Astrocyte of the cerebellum (primary cell): ENCODE measurements around the gene GH2.

Source experiments
- DNase-seq: peaks from one replicate; pipeline ENCODE4 v3.0.0-alpha.2; 2011; ENCODE audit warnings: low read depth
- H3K4me3 ChIP-seq: 2 replicates; pipeline ENCODE4 v1.5.1; 2011; ENCODE audit warnings: mild to moderate bottlenecking, low read depth, low read length, moderate library complexity
- in situ Hi-C: cut with HindIII; loops from 2 replicates; pipeline ENCODE4 v1.10.0; 2017; ENCODE audit warnings: low sequenced_read_pairs
- TF ChIP-seq, protein P1 (sequence below): IDR thresholded peaks from 2 replicates; pipeline ENCODE4 v1.5.1; 2012; ENCODE audit warnings: low read length, low read depth, moderate library complexity, mild to moderate bottlenecking; ENCODE audit errors: missing control alignments

GH2 gene

DNA sequence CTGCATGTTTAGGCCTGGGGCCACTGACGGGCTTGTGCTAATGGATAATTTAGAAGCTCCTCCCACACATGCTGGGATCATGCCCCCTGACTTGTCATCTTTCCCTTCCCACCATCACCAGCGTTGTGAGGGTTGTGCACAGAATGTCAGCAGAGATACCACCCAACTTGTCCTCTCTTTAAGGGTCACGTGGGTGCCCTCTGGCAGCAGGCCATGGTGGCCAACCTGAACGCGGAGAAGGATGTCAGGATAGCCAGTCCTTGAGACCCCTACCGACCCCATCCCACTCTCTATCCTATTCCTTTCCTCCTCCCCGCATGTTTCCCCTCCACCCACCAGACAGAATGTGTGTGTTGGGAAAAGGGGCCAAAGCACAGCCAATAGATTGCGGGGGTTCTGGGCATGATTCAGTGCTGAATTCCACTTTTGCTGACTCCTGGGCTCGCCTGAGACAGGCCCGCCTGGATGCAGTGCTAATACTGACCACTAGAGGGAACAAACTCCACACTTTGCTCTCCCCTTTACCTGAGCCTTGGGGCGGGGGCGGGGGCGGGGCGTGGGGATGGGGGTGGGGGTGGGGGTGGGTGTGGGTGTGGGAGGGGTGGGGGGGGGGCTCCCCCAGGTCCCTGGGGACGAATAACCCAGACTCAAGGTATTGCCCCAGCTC is at the start of gene GH2:
Gene GH2 (minus strand): TSS at position 10 of the 667 bp plus-strand sequence. CDS start 143 bp downstream, outside the sequence.
- no peak within 1 kb of the TSS for H3K4me3 ChIP-seq
- in situ Hi-C loops, result no loop called here
- peak; percentile 13 for DNase-seq
- TF ChIP-seq, protein P1, sequence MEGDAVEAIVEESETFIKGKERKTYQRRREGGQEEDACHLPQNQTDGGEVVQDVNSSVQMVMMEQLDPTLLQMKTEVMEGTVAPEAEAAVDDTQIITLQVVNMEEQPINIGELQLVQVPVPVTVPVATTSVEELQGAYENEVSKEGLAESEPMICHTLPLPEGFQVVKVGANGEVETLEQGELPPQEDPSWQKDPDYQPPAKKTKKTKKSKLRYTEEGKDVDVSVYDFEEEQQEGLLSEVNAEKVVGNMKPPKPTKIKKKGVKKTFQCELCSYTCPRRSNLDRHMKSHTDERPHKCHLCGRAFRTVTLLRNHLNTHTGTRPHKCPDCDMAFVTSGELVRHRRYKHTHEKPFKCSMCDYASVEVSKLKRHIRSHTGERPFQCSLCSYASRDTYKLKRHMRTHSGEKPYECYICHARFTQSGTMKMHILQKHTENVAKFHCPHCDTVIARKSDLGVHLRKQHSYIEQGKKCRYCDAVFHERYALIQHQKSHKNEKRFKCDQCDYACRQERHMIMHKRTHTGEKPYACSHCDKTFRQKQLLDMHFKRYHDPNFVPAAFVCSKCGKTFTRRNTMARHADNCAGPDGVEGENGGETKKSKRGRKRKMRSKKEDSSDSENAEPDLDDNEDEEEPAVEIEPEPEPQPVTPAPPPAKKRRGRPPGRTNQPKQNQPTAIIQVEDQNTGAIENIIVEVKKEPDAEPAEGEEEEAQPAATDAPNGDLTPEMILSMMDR, result peak; percentile 68

- no peak for DNase-seq
- TF ChIP-seq, protein P1, result no peak
- no peak overlapping the region for H3K4me3 ChIP-seq
- in situ Hi-C loops, result no loop called here
These were observed 49.3 kb upstream of the GH2 start for GRCh38 chr17:63930951-63931575.

DNA sequence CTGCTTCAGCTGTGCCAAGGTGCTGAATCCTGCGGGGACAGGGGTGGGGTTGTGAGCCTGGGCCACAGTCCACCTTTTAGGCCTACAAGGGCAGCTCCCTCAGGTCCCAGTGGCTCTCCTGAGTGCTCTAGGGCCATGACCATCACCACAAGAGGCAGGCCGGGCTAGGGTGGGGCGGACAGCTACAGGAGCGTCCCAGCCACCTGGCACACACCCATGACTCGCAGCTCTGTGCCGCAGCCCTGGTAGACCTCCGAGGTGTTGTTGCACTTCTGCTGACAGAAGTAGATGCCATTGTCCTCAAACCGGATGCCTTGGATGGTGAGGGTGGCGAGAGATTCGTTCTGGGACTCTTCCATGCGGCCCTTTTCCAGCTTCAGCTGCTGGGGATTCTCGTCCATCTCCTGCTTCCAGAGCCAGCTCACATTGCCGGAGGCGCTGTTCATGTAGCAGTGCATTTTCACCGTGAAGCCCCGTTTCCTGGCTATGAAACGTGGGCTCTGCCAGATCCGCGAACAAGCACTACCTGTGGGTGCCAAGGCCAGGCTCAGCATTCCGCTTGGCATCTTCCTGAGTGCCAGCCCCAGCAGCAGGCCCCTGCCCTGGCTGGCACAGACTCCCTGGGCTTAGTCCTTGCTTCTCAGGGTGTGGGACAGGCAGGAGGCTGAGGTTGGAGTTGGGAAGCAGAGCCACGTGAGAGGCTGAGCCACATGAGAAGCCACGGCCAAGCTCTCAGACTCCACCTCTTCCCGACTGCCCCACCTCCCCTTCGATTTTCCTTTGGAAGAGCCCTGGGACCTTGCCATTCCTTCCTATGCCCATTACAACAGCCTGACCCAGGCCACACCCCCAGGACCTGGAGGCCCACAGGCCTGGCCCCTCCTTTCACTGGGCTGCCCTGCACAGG is 48.4 kb upstream of the GH2 start:
- DNase-seq, result no peak
- no peak overlapping the region for H3K4me3 ChIP-seq
- in situ Hi-C loops, result loop anchor here (5.0 kb wide), 1 partner anchor 52 kb away; no protein-coding TSS in a partner anchor
- TF ChIP-seq, protein P1, result no peak

DNA sequence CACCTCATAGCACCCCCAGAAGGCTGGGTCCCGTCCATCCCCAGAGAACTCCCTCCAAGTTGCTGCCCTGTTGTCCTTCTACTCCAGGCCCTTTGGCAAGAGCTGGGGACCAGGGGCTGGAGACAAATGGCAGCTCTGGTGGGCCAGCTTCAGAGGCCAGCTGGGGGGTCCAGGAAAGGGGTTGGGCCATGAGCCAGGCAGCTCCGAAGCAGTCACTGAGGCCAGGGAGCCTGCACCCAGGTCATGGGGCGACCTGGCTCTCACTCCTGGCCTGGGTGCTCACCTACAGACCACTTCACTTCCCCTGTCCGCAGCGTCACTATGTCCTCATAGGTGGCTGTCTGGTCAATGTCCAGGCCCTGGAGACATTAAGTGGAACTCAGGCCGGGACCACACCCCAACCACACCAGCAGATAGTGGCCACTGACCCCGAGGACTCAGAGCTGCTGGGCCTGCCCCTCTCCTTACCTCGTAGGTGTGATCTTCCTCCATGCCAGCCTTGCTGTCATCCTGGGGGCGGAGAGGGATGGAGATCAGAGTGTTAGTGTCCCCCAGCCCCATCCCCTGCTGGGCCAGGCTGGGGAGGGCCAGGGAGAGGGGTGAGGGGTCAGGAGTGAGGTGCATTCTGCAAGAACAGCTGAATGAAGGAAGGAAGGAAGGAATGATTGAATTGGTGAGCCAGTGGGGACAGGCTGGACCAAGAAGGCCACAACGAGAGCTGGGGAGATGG is 47.4 kb upstream of the GH2 start:
- TF ChIP-seq, protein P1, result no peak
- in situ Hi-C loops, result loop anchor here (5.0 kb wide), 1 partner anchor 53 kb away; no protein-coding TSS in a partner anchor
- no peak for DNase-seq
- H3K4me3 ChIP-seq, result no peak overlapping the region

GRCh38 chr17:63928172-63928666 is 46.5 kb upstream of the GH2 start:
- in situ Hi-C loops, result loop anchor here (5.0 kb wide), 1 partner anchor 54 kb away; no protein-coding TSS in a partner anchor
- H3K4me3 ChIP-seq, result no peak overlapping the region
- TF ChIP-seq, protein P1, result no peak
- no peak for DNase-seq
